ENCODE data around the gene USP7.

DNA sequence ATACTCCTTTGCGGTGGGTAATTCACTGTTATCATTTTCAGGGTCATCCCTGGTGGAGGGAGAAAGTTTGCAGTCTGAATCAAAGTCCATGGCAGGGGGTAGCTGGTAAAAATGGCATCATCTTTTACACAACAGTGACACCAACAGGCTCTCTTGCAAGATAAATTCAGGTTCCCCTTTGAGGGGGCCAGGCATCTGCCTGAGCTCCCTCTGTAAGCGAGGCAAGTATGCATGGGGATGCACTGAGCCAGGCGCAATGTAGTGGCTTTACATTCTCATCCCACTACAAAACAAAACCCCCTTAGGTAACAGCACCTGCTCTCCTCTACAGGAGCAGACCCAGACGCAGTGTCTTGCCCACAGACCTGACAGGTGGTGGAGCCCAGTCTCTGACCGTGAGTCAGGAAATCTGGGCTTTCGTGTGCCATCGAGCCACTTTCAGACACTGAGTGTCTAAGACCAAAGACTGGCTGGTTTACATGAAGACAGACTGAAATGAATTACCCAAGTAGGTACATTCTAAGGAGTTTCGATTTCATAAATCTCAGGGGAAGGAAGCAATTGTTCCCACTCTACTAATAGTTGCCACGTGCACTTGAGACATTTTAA, 63.9 kb downstream of the USP7 start:
- TF ChIP-seq, protein P1, sequence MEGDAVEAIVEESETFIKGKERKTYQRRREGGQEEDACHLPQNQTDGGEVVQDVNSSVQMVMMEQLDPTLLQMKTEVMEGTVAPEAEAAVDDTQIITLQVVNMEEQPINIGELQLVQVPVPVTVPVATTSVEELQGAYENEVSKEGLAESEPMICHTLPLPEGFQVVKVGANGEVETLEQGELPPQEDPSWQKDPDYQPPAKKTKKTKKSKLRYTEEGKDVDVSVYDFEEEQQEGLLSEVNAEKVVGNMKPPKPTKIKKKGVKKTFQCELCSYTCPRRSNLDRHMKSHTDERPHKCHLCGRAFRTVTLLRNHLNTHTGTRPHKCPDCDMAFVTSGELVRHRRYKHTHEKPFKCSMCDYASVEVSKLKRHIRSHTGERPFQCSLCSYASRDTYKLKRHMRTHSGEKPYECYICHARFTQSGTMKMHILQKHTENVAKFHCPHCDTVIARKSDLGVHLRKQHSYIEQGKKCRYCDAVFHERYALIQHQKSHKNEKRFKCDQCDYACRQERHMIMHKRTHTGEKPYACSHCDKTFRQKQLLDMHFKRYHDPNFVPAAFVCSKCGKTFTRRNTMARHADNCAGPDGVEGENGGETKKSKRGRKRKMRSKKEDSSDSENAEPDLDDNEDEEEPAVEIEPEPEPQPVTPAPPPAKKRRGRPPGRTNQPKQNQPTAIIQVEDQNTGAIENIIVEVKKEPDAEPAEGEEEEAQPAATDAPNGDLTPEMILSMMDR (IDR thresholded peaks at IDR 0.05): no peak
- no peak for TF ChIP-seq ZFX (IDR thresholded peaks at IDR 0.05; ENCODE audit: borderline replicate concordance)

Data from 22Rv1 (cell line).